HG03103 (cell line): ENCODE data around the gene VCAM1.
"Not testable (repeated sequence)": the region's sequence is repeated elsewhere in the genome, so short reads cannot be mapped to it uniquely, and the experiment has no call there.

Experiments
- ATAC-seq: cut with Tn5 transposase; IDR thresholded peaks from one replicate; pipeline ENCODE4 v1.9.1; 2021; ENCODE audit warnings: low read depth; ENCODE audit not compliant: unreplicated experiment

VCAM1 gene

GRCh38 chr1:100719490-100719889 is at the start of gene VCAM1:
Gene VCAM1, plus strand, starts transcription at chr1:100719742. Its CDS starts 119 bp downstream, at chr1:100719861.
- peak; percentile 62 for ATAC-seq

GRCh38 chr1:100670083-100670482 is 49.5 kb upstream of the VCAM1 start:
- no peak for ATAC-seq

GRCh38 chr1:100671601-100672000 is 47.9 kb upstream of the VCAM1 start:
- no peak for ATAC-seq

GRCh38 chr1:100683448-100684349 is 35.8 kb upstream of the VCAM1 start:
- ATAC-seq, result no peak

GRCh38 chr1:100699744-100700143 is 19.8 kb upstream of the VCAM1 start:
- no peak for ATAC-seq

- ATAC-seq, result no peak
These were observed 19.0 kb upstream of the VCAM1 start for GRCh38 chr1:100700586-100700985.

GRCh38 chr1:100703052-100703451 is 16.5 kb upstream of the VCAM1 start:
- ATAC-seq, result no peak

- ATAC-seq, result no peak
These were observed 15.8 kb upstream of the VCAM1 start for GRCh38 chr1:100703716-100704115.

- no peak for ATAC-seq
These were observed 15.1 kb upstream of the VCAM1 start for GRCh38 chr1:100704473-100704872.

- no peak for ATAC-seq
These were observed 13.2 kb upstream of the VCAM1 start for GRCh38 chr1:100706296-100706695.

GRCh38 chr1:100706856-100707255 is 12.7 kb upstream of the VCAM1 start:
- ATAC-seq, result no peak

- ATAC-seq, result no peak
These were observed 11.0 kb upstream of the VCAM1 start for GRCh38 chr1:100708476-100709062.

- no peak for ATAC-seq
These were observed 8.4 kb upstream of the VCAM1 start for GRCh38 chr1:100710906-100711682.

GRCh38 chr1:100713027-100713426 is 6.5 kb upstream of the VCAM1 start:
- ATAC-seq, result not testable (repeated sequence)

- ATAC-seq, result no peak
These were observed 5.9 kb upstream of the VCAM1 start for GRCh38 chr1:100713626-100714025.

- no peak for ATAC-seq
These were observed 4.9 kb upstream of the VCAM1 start for GRCh38 chr1:100714599-100714998.

- no peak for ATAC-seq
These were observed 2.3 kb upstream of the VCAM1 start for GRCh38 chr1:100717218-100717617.

- ATAC-seq, result no peak
These were observed 961 bp upstream of the VCAM1 start for GRCh38 chr1:100718581-100718980.

GRCh38 chr1:100720101-100720500 is 559 bp downstream of the VCAM1 start:
- no peak for ATAC-seq

- ATAC-seq, result no peak
These were observed 1.2 kb downstream of the VCAM1 start for GRCh38 chr1:100720751-100721150.

- no peak for ATAC-seq
These were observed 2.1 kb downstream of the VCAM1 start for GRCh38 chr1:100721526-100722207.
